Epithelial cell of esophagus (primary cell): ENCODE measurements around the gene ATRN.

Experiments used
- DNase-seq: peaks from one replicate; pipeline ENCODE4 v3.0.0; 2010; ENCODE audit warnings: low read depth
- H3K4me3 ChIP-seq: 2 replicates; pipeline ENCODE4 v1.5.1; 2011; ENCODE audit warnings: mild to moderate bottlenecking, low read length, control low read depth
- TF ChIP-seq, protein P1 (sequence below): IDR thresholded peaks from 2 replicates; pipeline ENCODE4 v1.5.1; 2011; ENCODE audit warnings: low read depth, mild to moderate bottlenecking, low read length, control low read depth, inconsistent platforms; ENCODE audit not compliant: insufficient read depth; ENCODE audit errors: missing control alignments

Gene ATRN

GRCh38 chr20:3553663-3554062 lies 82.8 kb downstream of the ATRN start:
- H3K4me3 ChIP-seq: no peak overlapping the region
- TF ChIP-seq, protein P1, sequence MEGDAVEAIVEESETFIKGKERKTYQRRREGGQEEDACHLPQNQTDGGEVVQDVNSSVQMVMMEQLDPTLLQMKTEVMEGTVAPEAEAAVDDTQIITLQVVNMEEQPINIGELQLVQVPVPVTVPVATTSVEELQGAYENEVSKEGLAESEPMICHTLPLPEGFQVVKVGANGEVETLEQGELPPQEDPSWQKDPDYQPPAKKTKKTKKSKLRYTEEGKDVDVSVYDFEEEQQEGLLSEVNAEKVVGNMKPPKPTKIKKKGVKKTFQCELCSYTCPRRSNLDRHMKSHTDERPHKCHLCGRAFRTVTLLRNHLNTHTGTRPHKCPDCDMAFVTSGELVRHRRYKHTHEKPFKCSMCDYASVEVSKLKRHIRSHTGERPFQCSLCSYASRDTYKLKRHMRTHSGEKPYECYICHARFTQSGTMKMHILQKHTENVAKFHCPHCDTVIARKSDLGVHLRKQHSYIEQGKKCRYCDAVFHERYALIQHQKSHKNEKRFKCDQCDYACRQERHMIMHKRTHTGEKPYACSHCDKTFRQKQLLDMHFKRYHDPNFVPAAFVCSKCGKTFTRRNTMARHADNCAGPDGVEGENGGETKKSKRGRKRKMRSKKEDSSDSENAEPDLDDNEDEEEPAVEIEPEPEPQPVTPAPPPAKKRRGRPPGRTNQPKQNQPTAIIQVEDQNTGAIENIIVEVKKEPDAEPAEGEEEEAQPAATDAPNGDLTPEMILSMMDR: no peak
- no peak for DNase-seq

- DNase-seq: no peak
- TF ChIP-seq, protein P1: no peak
- H3K4me3 ChIP-seq: no peak overlapping the region
These were observed 86.5 kb downstream of the ATRN start for GRCh38 chr20:3557237-3557785.

GRCh38 chr20:3559231-3559630 lies 88.4 kb downstream of the ATRN start:
- no peak overlapping the region for H3K4me3 ChIP-seq
- TF ChIP-seq, protein P1: no peak
- no peak for DNase-seq

- no peak for DNase-seq
- TF ChIP-seq, protein P1: no peak
- no peak overlapping the region for H3K4me3 ChIP-seq
These were observed 88.8 kb downstream of the ATRN start for GRCh38 chr20:3559637-3560036.

- TF ChIP-seq, protein P1: no peak
- H3K4me3 ChIP-seq: no peak overlapping the region
- no peak for DNase-seq
These were observed 89.3 kb downstream of the ATRN start for GRCh38 chr20:3560162-3560561.

DNA sequence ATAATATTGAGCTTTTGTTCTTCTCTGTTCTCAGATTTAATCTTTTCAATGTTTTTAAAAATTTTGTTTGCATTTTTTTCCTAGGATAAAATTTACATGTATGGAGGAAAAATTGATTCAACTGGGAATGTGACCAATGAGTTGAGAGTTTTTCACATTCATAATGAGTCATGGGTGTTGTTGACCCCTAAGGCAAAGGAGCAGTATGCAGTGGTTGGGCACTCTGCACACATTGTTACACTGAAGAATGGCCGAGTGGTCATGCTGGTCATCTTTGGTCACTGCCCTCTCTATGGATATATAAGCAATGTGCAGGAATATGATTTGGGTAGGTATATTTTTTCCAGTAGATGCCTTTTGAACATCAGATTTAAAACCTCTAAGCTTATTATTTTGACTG lies 89.8 kb downstream of the ATRN start:
- no peak for DNase-seq
- TF ChIP-seq, protein P1: no peak
- no peak overlapping the region for H3K4me3 ChIP-seq

DNA sequence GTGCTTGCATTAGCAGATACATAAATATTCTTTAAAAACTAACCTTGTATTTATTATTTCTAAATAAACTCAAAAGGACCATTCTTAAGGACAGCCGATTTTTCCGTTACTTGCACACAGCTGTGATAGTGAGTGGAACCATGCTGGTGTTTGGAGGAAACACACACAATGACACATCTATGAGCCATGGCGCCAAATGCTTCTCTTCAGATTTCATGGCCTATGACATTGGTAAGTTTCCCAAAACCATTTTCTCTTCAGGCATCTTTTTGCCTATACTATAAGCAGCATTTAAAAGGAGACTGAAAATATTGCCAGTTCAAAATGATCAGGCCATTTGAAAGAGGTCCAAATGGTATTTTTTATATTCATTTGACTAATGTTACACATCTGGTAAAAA lies 92.3 kb downstream of the ATRN start:
- H3K4me3 ChIP-seq: no peak overlapping the region
- TF ChIP-seq, protein P1: no peak
- no peak for DNase-seq
